ENCODE measurements around the gene LYPD1. TPM values are rescaled to one million over a fixed set of nuclear protein-coding genes. Genes with fewer than 3 reads are reported as not detected.

LYPD1 gene
- total RNA-seq, 1 donor from 2014 or later = 53.2 TPM

GRCh38 chr2:132632000-132632649 is 37.9 kb downstream of the LYPD1 start:
- peak; percentile 14 for DNase-seq (ENCODE audit: low read depth)
- no peaks in the 10 kb centered on the region for H3K27me3 ChIP-seq (ENCODE audit: control insufficient read depth, insufficient read depth, low read length)
- no peaks in the 10 kb centered on the region for H3K36me3 ChIP-seq (ENCODE audit: control insufficient read depth, insufficient read depth, low read length)
- H3K4me3 ChIP-seq (ENCODE audit: low read depth, low read length) = no peak overlapping the region
- TF ChIP-seq CTCF (IDR thresholded peaks at IDR 0.05; ENCODE audit: insufficient read depth, low read length, poor library complexity, severe bottlenecking) = no peak

GRCh38 chr2:132627536-132627935 is 42.5 kb downstream of the LYPD1 start:
- TF ChIP-seq CTCF (IDR thresholded peaks at IDR 0.05; ENCODE audit: insufficient read depth, low read length, poor library complexity, severe bottlenecking) = no peak
- Histone ChIP-seq H3K27me3 (ENCODE audit: control insufficient read depth, insufficient read depth, low read length) (no peaks in the 10 kb centered on the region), H3K4me3 (ENCODE audit: low read depth, low read length) (no peak overlapping the region), H3K36me3 (ENCODE audit: control insufficient read depth, insufficient read depth, low read length) (no peaks in the 10 kb centered on the region)
- DNase-seq (ENCODE audit: low read depth) = no peak

GRCh38 chr2:132623096-132623839 is 46.7 kb downstream of the LYPD1 start:
- no peak for DNase-seq (ENCODE audit: low read depth)
- Histone ChIP-seq H3K4me3 (ENCODE audit: low read depth, low read length) (no peak overlapping the region), H3K27me3 (ENCODE audit: control insufficient read depth, insufficient read depth, low read length) (no peaks in the 10 kb centered on the region), H3K36me3 (ENCODE audit: control insufficient read depth, insufficient read depth, low read length) (no peaks in the 10 kb centered on the region)
- TF ChIP-seq CTCF (IDR thresholded peaks at IDR 0.05; ENCODE audit: insufficient read depth, low read length, poor library complexity, severe bottlenecking) = no peak

- Histone ChIP-seq H3K4me3 (ENCODE audit: low read depth, low read length) (no peak overlapping the region), H3K36me3 (ENCODE audit: control insufficient read depth, insufficient read depth, low read length) (no peaks in the 10 kb centered on the region), H3K27me3 (ENCODE audit: control insufficient read depth, insufficient read depth, low read length) (no peaks in the 10 kb centered on the region)
- TF ChIP-seq CTCF (IDR thresholded peaks at IDR 0.05; ENCODE audit: insufficient read depth, low read length, poor library complexity, severe bottlenecking) = no peak
- DNase-seq (ENCODE audit: low read depth) = no peak
Observed at GRCh38 chr2:132621131-132621875, 48.7 kb downstream of the LYPD1 start.

GRCh38 chr2:132620115-132620514 is 49.9 kb downstream of the LYPD1 start:
- no peak for TF ChIP-seq CTCF (IDR thresholded peaks at IDR 0.05; ENCODE audit: insufficient read depth, low read length, poor library complexity, severe bottlenecking)
- Histone ChIP-seq H3K27me3 (ENCODE audit: control insufficient read depth, insufficient read depth, low read length) (no peaks in the 10 kb centered on the region), H3K4me3 (ENCODE audit: low read depth, low read length) (no peak overlapping the region), H3K36me3 (ENCODE audit: control insufficient read depth, insufficient read depth, low read length) (no peaks in the 10 kb centered on the region)
- DNase-seq (ENCODE audit: low read depth) = no peak

Measured in kidney epithelial cell (primary cell).